Parathyroid adenoma (tissue), 2 donors: ENCODE data around the gene EML1.

Source experiments
- H2AFZ ChIP-seq: fragments of 300-600 bp; sonication (generic); one replicate; pipeline ENCODE4 v1.7.0; 2017; ENCODE audit warnings: antibody characterized with exemption, mild to moderate bottlenecking
- H3K27ac ChIP-seq: fragments of 300-600 bp; sonication (generic); one replicate; pipeline ENCODE4 v1.7.0; 2017
- H3K27me3 ChIP-seq: fragments of 300-600 bp; sonication (generic); one replicate; pipeline ENCODE4 v1.7.0; 2017; ENCODE audit warnings: low read length; ENCODE audit not compliant: control insufficient read depth, insufficient read depth
- H3K36me3 ChIP-seq: fragments of 300-600 bp; sonication (generic); one replicate; pipeline ENCODE4 v1.7.0; 2017; ENCODE audit warnings: low read length; ENCODE audit not compliant: control insufficient read depth, insufficient read depth
- H3K4me1 ChIP-seq: fragments of 300-600 bp; sonication (generic); one replicate; pipeline ENCODE4 v1.7.0; 2017; ENCODE audit warnings: control low read depth
- H3K4me2 ChIP-seq: fragments of 300-600 bp; sonication (generic); one replicate; pipeline ENCODE4 v1.7.0; 2017; ENCODE audit warnings: low read length
- H3K4me3 ChIP-seq: fragments of 300-600 bp; sonication (generic); one replicate; pipeline ENCODE4 v1.7.0; 2017; ENCODE audit warnings: low read depth, low read length
- H3K79me2 ChIP-seq: fragments of 300-600 bp; sonication (generic); one replicate; pipeline ENCODE4 v1.7.0; 2017; ENCODE audit warnings: control low read depth
- H3K9ac ChIP-seq: fragments of 300-600 bp; sonication (generic); one replicate; pipeline ENCODE4 v1.7.0; 2017; ENCODE audit warnings: mild to moderate bottlenecking
- H3K9me3 ChIP-seq: fragments of 300-600 bp; sonication (generic); one replicate; pipeline ENCODE4 v1.7.0; 2017; ENCODE audit warnings: low read length; ENCODE audit not compliant: control insufficient read depth
- CTCF ChIP-seq: fragments of 300-600 bp; sonication (generic); IDR thresholded peaks from one replicate; pipeline ENCODE4 v1.7.0; 2017; ENCODE audit warnings: antibody characterized with exemption, mild to moderate bottlenecking
- donor health status: primary hyperparathyroidism.

Gene EML1

GRCh38 chr14:99961826-99962518 is 168.8 kb downstream of the EML1 start:
- TF ChIP-seq CTCF, result no peak
- no peak overlapping the region for H2AFZ ChIP-seq
- no peaks in the 10 kb centered on the region for H3K79me2 ChIP-seq
- no peaks in the 10 kb centered on the region for H3K4me1 ChIP-seq
- H3K27ac ChIP-seq, result no peak overlapping the region
- H3K27me3 ChIP-seq, result no peaks in the 10 kb centered on the region
- no peak overlapping the region for H3K4me3 ChIP-seq
- H3K9me3 ChIP-seq, result no peaks in the 10 kb centered on the region
- H3K36me3 ChIP-seq, result no peaks in the 10 kb centered on the region
- H3K4me2 ChIP-seq, result no peak overlapping the region
- H3K9ac ChIP-seq, result no peak overlapping the region

- no peaks in the 10 kb centered on the region for H3K27me3 ChIP-seq
- no peaks in the 10 kb centered on the region for H3K79me2 ChIP-seq
- H3K4me3 ChIP-seq, result no peak overlapping the region
- H3K36me3 ChIP-seq, result no peaks in the 10 kb centered on the region
- no peak overlapping the region for H2AFZ ChIP-seq
- H3K4me2 ChIP-seq, result no peak overlapping the region
- H3K4me1 ChIP-seq, result no peaks in the 10 kb centered on the region
- H3K27ac ChIP-seq, result no peak overlapping the region
- no peak for TF ChIP-seq CTCF
- no peak overlapping the region for H3K9ac ChIP-seq
- no peaks in the 10 kb centered on the region for H3K9me3 ChIP-seq
Measured at GRCh38 chr14:99964979-99965378, 171.8 kb downstream of the EML1 start.

- H3K4me3 ChIP-seq, result no peak overlapping the region
- no peak overlapping the region for H2AFZ ChIP-seq
- no peaks in the 10 kb centered on the region for H3K79me2 ChIP-seq
- no peak overlapping the region for H3K9ac ChIP-seq
- no peaks in the 10 kb centered on the region for H3K27me3 ChIP-seq
- no peak overlapping the region for H3K27ac ChIP-seq
- no peaks in the 10 kb centered on the region for H3K4me1 ChIP-seq
- H3K9me3 ChIP-seq, result no peaks in the 10 kb centered on the region
- no peak overlapping the region for H3K4me2 ChIP-seq
- no peaks in the 10 kb centered on the region for H3K36me3 ChIP-seq
- TF ChIP-seq CTCF, result no peak
Measured at GRCh38 chr14:99966037-99966835, 173.0 kb downstream of the EML1 start.

GRCh38 chr14:99966912-99967311 is 173.7 kb downstream of the EML1 start:
- H3K27ac ChIP-seq, result no peak overlapping the region
- no peak overlapping the region for H3K9ac ChIP-seq
- H3K4me2 ChIP-seq, result no peak overlapping the region
- H3K9me3 ChIP-seq, result no peaks in the 10 kb centered on the region
- H3K4me3 ChIP-seq, result no peak overlapping the region
- H3K27me3 ChIP-seq, result no peaks in the 10 kb centered on the region
- TF ChIP-seq CTCF, result no peak
- H2AFZ ChIP-seq, result no peak overlapping the region
- no peaks in the 10 kb centered on the region for H3K79me2 ChIP-seq
- no peaks in the 10 kb centered on the region for H3K4me1 ChIP-seq
- no peaks in the 10 kb centered on the region for H3K36me3 ChIP-seq
